SK-N-SH (cell line): ENCODE data around the gene TET2. TPM values are rescaled to one million over a fixed set of nuclear protein-coding genes. Genes with fewer than 3 reads are reported as not detected.

Experiments
- CTCF ChIA-PET: fragments of 300-600, 350-600 bp; formaldehyde crosslinking; extraction: SDS; loops from one replicate; lab custom pipeline; 2021; lab: Yijun Ruan, JAX
- POLR2A ChIA-PET: fragments of 350-600 bp; sonication (Branson Sonifier 250); formaldehyde crosslinking; extraction: SDS; loops from one replicate; lab custom pipeline; 2020; ENCODE audit warnings: antibody characterized with exemption, inconsistent platforms; lab: Yijun Ruan, JAX
- DNase-seq: peaks from one replicate; pipeline ENCODE4 v3.0.0; 2012
- H2AFZ ChIP-seq: fragments of 200-600 bp; sonication (generic); 2 replicates; pipeline ENCODE4 v1.8.1; 2016; ENCODE audit warnings: antibody characterized with exemption, mild to moderate bottlenecking, low read depth
- H3F3A ChIP-seq: fragments of 200-600 bp; sonication (generic); replicated peaks from 2 replicates; pipeline ENCODE3; 2016; ENCODE audit warnings: antibody characterized with exemption, mild to moderate bottlenecking; ENCODE audit not compliant: insufficient read depth
- H3K27ac ChIP-seq, 2 experiments: fragments of 200-500 bp in 1 of 2; fragments of 200-600 bp in 1 of 2; sonication (Bioruptor generic) in 1 of 2; sonication (generic), shearing (Covaris generic) in 1 of 2; 2 replicates each; pipeline versions ENCODE4 v1.5.1 to v1.6.1; 2014 to 2016; ENCODE audit warnings: low read depth in 2 of 2, inconsistent platforms in 1 of 2, low read length in 1 of 2, mild to moderate bottlenecking in 1 of 2, mixed read lengths in 1 of 2
- H3K27me3 ChIP-seq: fragments of 200-600 bp; sonication (generic), shearing (Covaris generic); 2 replicates; pipeline ENCODE4 v1.6.1; 2016; ENCODE audit warnings: mixed run types; ENCODE audit not compliant: insufficient read depth
- H3K36me3 ChIP-seq, 2 experiments: fragments of 200-500 bp in 1 of 2; fragments of 200-600 bp in 1 of 2; sonication (Bioruptor generic) in 1 of 2; sonication (generic) in 1 of 2; replicated peaks in 1 of 2; 2 replicates each; pipeline versions ENCODE3 to v1.5.1; 2014 to 2016; ENCODE audit warnings: low read length in 1 of 2, mild to moderate bottlenecking in 1 of 2; ENCODE audit not compliant: insufficient read depth in 2 of 2, control insufficient read depth in 1 of 2
- H3K4me1 ChIP-seq, 2 experiments: fragments of 200-500 bp in 1 of 2; fragments of 200-600 bp in 1 of 2; sonication (Bioruptor generic) in 1 of 2; sonication (generic), shearing (Covaris generic) in 1 of 2; 2 replicates each; pipeline versions ENCODE4 v1.5.1 to v1.6.1; 2014 to 2016; ENCODE audit warnings: low read depth in 1 of 2, low read length in 1 of 2, mixed run types in 1 of 2; ENCODE audit not compliant: insufficient read depth in 2 of 2, control insufficient read depth in 1 of 2
- H3K4me2 ChIP-seq: fragments of 200-600 bp; sonication (generic), shearing (Covaris generic); 2 replicates; pipeline ENCODE4 v1.6.1; 2017; ENCODE audit warnings: mixed run types
- H3K4me3 ChIP-seq, 2 experiments: fragments of 200-500 bp in 1 of 2; fragments of 200-600 bp in 1 of 2; sonication (Bioruptor generic) in 1 of 2; sonication (generic), shearing (Covaris generic) in 1 of 2; 2 replicates each; pipeline versions ENCODE4 v1.5.1 to v1.8.1; 2014 to 2016; ENCODE audit warnings: low read depth in 2 of 2, inconsistent platforms in 1 of 2, low read length in 1 of 2, mild to moderate bottlenecking in 1 of 2, mixed read lengths in 1 of 2, moderate library complexity in 1 of 2
- H3K79me2 ChIP-seq: fragments of 200-600 bp; sonication (generic); 2 replicates; pipeline ENCODE4 v1.8.1; 2017; ENCODE audit warnings: mild to moderate bottlenecking; ENCODE audit not compliant: insufficient read depth
- H3K9ac ChIP-seq: fragments of 200-600 bp; sonication (generic); 2 replicates; pipeline ENCODE4 v1.6.1; 2017; ENCODE audit warnings: mixed run types
- H3K9me2 ChIP-seq: fragments of 200-600 bp; sonication (generic); 2 replicates; pipeline ENCODE4 v1.6.1; 2017; ENCODE audit warnings: mixed run types
- H3K9me3 ChIP-seq: fragments of 200-600 bp; sonication (generic); 2 replicates; pipeline ENCODE4 v1.6.1; 2017; ENCODE audit warnings: mixed run types, mild to moderate bottlenecking, moderate library complexity
- H4K20me1 ChIP-seq: fragments of 200-600 bp; sonication (generic); 2 replicates; pipeline ENCODE4 v1.6.1; 2017; ENCODE audit warnings: mild to moderate bottlenecking, mixed run types; ENCODE audit not compliant: insufficient read depth
- CHD2 ChIP-seq: fragments of 150-350 bp; IDR thresholded peaks from 2 replicates; pipeline ENCODE4 v1.6.1; 2018; ENCODE audit warnings: low read length; ENCODE audit not compliant: partially characterized antibody
- CTCF ChIP-seq: fragments of 200-600 bp; sonication (generic); IDR thresholded peaks from 2 replicates; pipeline ENCODE4 v1.6.1; 2017; ENCODE audit warnings: antibody characterized with exemption, mild to moderate bottlenecking, moderate library complexity
- ELF1 ChIP-seq: IDR thresholded peaks from 2 replicates; pipeline ENCODE4 v1.4.0; 2012
- EZH2phosphoT487 ChIP-seq: fragments of 200-600 bp; sonication (generic); IDR thresholded peaks from 2 replicates; pipeline ENCODE4 v1.6.1; 2017; ENCODE audit warnings: low read depth, mixed run types, mild to moderate bottlenecking, antibody characterized with exemption, moderate library complexity, borderline replicate concordance
- FOXJ3 ChIP-seq: sonication (generic); formaldehyde crosslinking; IDR thresholded peaks from 2 replicates; pipeline ENCODE4 v1.5.1; 2020; ENCODE audit warnings: mild to moderate bottlenecking, missing genetic modification reagents
- JUND ChIP-seq: IDR thresholded peaks from 2 replicates; pipeline ENCODE4 v1.4.0; 2012
- MEF2A ChIP-seq: IDR thresholded peaks from 2 replicates; pipeline ENCODE4 v1.4.0; 2012; ENCODE audit warnings: low read depth, borderline replicate concordance
- NFIC ChIP-seq: IDR thresholded peaks from 2 replicates; pipeline ENCODE4 v1.4.0; 2012; ENCODE audit warnings: borderline replicate concordance
- PBX3 ChIP-seq: IDR thresholded peaks from 2 replicates; pipeline ENCODE4; 2012
- RAD21 ChIP-seq: IDR thresholded peaks from 2 replicates; pipeline ENCODE4 v1.6.1; 2012; ENCODE audit warnings: mild to moderate bottlenecking, low read length
- RCOR1 ChIP-seq: fragments of 150-350 bp; IDR thresholded peaks from 2 replicates; pipeline ENCODE4 v1.6.1; 2017; ENCODE audit warnings: antibody characterized with exemption, low read length
- REST ChIP-seq: IDR thresholded peaks from 2 replicates; pipeline ENCODE4 v1.6.1; 2012; ENCODE audit warnings: mild to moderate bottlenecking, low read depth, low read length, moderate library complexity
- RFX5 ChIP-seq: IDR thresholded peaks from 2 replicates; pipeline ENCODE4 v1.6.1; 2012; ENCODE audit warnings: mild to moderate bottlenecking, improper control_type of control experiment, low read length
- RXRA ChIP-seq: IDR thresholded peaks from 2 replicates; pipeline ENCODE4 v1.4.0; 2012; ENCODE audit warnings: low read depth, mild to moderate bottlenecking, borderline replicate concordance
- SMC3 ChIP-seq: IDR thresholded peaks from 2 replicates; pipeline ENCODE4 v1.6.1; 2012; ENCODE audit warnings: low read depth, low read length, improper control_type of control experiment
- TEAD4 ChIP-seq: IDR thresholded peaks from 2 replicates; pipeline ENCODE4 v1.4.0; 2012; ENCODE audit warnings: mild to moderate bottlenecking, borderline replicate concordance; ENCODE audit not compliant: insufficient read depth
- USF1 ChIP-seq: IDR thresholded peaks from 2 replicates; pipeline ENCODE4 v1.4.0; 2012; ENCODE audit warnings: low read depth, borderline replicate concordance
- YY1 ChIP-seq: IDR thresholded peaks from 2 replicates; pipeline ENCODE4 v1.4.0; 2012; ENCODE audit warnings: low read depth, mild to moderate bottlenecking
- WGBS: methylation state at CpG from one replicate; pipeline ENCODE4 v1.1.6; 2017; ENCODE audit warnings: low lambda C conversion rate; 5-methylcytosine and 5-hydroxymethylcytosine counted together
- polyA plus RNA-seq, 3 experiments: library from polyadenylated mRNA; depleted of rRNA; stranded (reverse); fragments of >200 nt; gene quantifications; 2 replicates each; pipeline ENCODE4 v1.2.3, GENCODE V29; 2012

Gene TET2
- polyA plus RNA-seq, 1 of the 3 experiments (the other 2 are of a cell fraction): 3.5 TPM

- H3K36me3 ChIP-seq: no peaks in the 10 kb centered on the region
- TF ChIP-seq JUND (no peak), USF1 (no peak), NFIC (no peak), ELF1 (no peak), YY1 (no peak), TEAD4 (no peak), RFX5 (no peak), EZH2phosphoT487 (no peak), RCOR1 (no peak)
- WGBS: 100% methylated on average over 1 of the region's 1 CpG
- H4K20me1 ChIP-seq: no peaks in the 10 kb centered on the region
- no peak overlapping the region for H3K9ac ChIP-seq
- no peaks in the 10 kb centered on the region for H3K27me3 ChIP-seq
- H3K9me2 ChIP-seq: no peaks in the 10 kb centered on the region
- no peak overlapping the region; the same call in 1 of the 2 replicates for H3K4me2 ChIP-seq
- H3K4me1 ChIP-seq: 0 out of 4 replicates have a peak, but pooled peaks cover 0 to 8% of the 10 kb centered on the region in 2 experiments
- peaks cover 3% of the 10 kb centered on the region for H3F3A ChIP-seq
- H3K9me3 ChIP-seq: no peaks in the 10 kb centered on the region
- DNase-seq: no peak
- ChIA-PET POLR2A (no interaction called here), CTCF (interaction anchor here (0.8 to 5.4 kb wide), 10 partner anchors 8 to 576 kb away, joined by 3 to 39 read pairs (median 4); partner anchors contain the start of gene PPA2)
- no peaks in the 10 kb centered on the region for H3K79me2 ChIP-seq
- no peak overlapping the region for H2AFZ ChIP-seq
- H3K4me3 ChIP-seq: no peak overlapping the region
- H3K27ac ChIP-seq: peak overlapping the region in 1 of 2 experiments; percentile 49; a peak in 1 of 4 replicates
Observed at GRCh38 chr4:105139646-105140045, 7.0 kb upstream of the TET2 start.

GRCh38 chr4:105140684-105141490 is 5.8 kb upstream of the TET2 start:
- no peaks in the 10 kb centered on the region for H3K36me3 ChIP-seq
- H3F3A ChIP-seq: peaks cover 3% of the 10 kb centered on the region
- no peak overlapping the region for H3K4me2 ChIP-seq
- 0 out of 4 replicates have a peak overlapping the region, but pooled peaks of 1 of the 2 experiments have one; percentile 49 for H3K27ac ChIP-seq
- H3K9me3 ChIP-seq: no peaks in the 10 kb centered on the region
- H3K27me3 ChIP-seq: no peaks in the 10 kb centered on the region
- TF ChIP-seq NFIC (no peak), SMC3 (peak; percentile 72), RXRA (no peak), CHD2 (peak; percentile 15), REST (no peak), MEF2A (no peak), CTCF (peak; percentile 78), PBX3 (0 out of 2 replicates have a peak, but pooled peaks have one; percentile 4), FOXJ3 (CRISPR knock-in tag) (no peak), RAD21 (peak; percentile 90), JUND (no peak), RFX5 (peak; percentile 22; the same call in 1 of the 2 replicates), RCOR1 (no peak)
- POLR2A ChIA-PET: interaction anchor here (1.0 kb wide), 1 partner anchor 333 kb away, joined by 3 read pairs; the partner anchor contains the start of gene PPA2
- CTCF ChIA-PET: interaction anchor here (0.6 to 5.4 kb wide), 30 partner anchors 10 to 575 kb away, joined by 3 to 39 read pairs (median 3); partner anchors contain the start of gene PPA2
- H3K9ac ChIP-seq: no peak overlapping the region
- no peak overlapping the region; a peak in 1 of 4 replicates for H3K4me3 ChIP-seq
- WGBS: 41% methylated on average over 7 of the region's 7 CpGs
- no peaks in the 10 kb centered on the region for H4K20me1 ChIP-seq
- no peaks in the 10 kb centered on the region for H3K79me2 ChIP-seq
- H3K9me2 ChIP-seq: no peaks in the 10 kb centered on the region
- peak; percentile 55 for DNase-seq
- no peak overlapping the region for H2AFZ ChIP-seq
- 0 out of 4 replicates have a peak, but pooled peaks cover 0 to 8% of the 10 kb centered on the region in 2 experiments for H3K4me1 ChIP-seq
